OCI-LY1 (cell line): Measurements from ENCODE around the gene C20orf173.

Experiments
- H2AFZ ChIP-seq: fragments of 200-600 bp; sonication (generic), shearing (Covaris generic); 2 replicates; pipeline ENCODE4 v1.6.0; 2014; ENCODE audit warnings: antibody characterized with exemption, mild to moderate bottlenecking, low read length
- H3F3A ChIP-seq: fragments of 200-600 bp; sonication (generic), shearing (Covaris generic); 2 replicates; pipeline ENCODE4 v1.6.0; 2014; ENCODE audit warnings: mild to moderate bottlenecking, antibody characterized with exemption, low read length, moderate library complexity; ENCODE audit not compliant: insufficient read depth
- H3K27ac ChIP-seq: fragments of 200-600 bp; sonication (generic); 2 replicates; pipeline ENCODE4 v1.5.1; 2014; ENCODE audit warnings: low read length, mixed run types, mild to moderate bottlenecking, low read depth; ENCODE audit not compliant: poor library complexity, severe bottlenecking
- H3K27me3 ChIP-seq: fragments of 200-600 bp; sonication (generic); 2 replicates; pipeline ENCODE4 v1.6.0; 2014; ENCODE audit warnings: antibody characterized with exemption, mild to moderate bottlenecking, low read length, moderate library complexity; ENCODE audit not compliant: insufficient read depth
- H3K36me3 ChIP-seq: fragments of 200-600 bp; sonication (generic); 2 replicates; pipeline ENCODE4 v1.6.1; 2014; ENCODE audit warnings: mild to moderate bottlenecking, antibody characterized with exemption, low read length, moderate library complexity, mixed read lengths; ENCODE audit not compliant: insufficient read depth
- H3K4me1 ChIP-seq: fragments of 200-600 bp; sonication (generic); 2 replicates; pipeline ENCODE4 v1.5.1; 2014; ENCODE audit warnings: mild to moderate bottlenecking, low read length, moderate library complexity; ENCODE audit not compliant: insufficient read depth, severe bottlenecking
- H3K4me2 ChIP-seq: fragments of 200-600 bp; sonication (generic), shearing (Covaris generic); 2 replicates; pipeline ENCODE4 v1.6.1; 2014; ENCODE audit warnings: low read length
- H3K4me3 ChIP-seq: fragments of 200-600 bp; sonication (generic); 2 replicates; pipeline ENCODE4 v1.5.1; 2014; ENCODE audit warnings: low read length, low read depth, mild to moderate bottlenecking, mixed read lengths; ENCODE audit not compliant: poor library complexity, severe bottlenecking
- H3K79me2 ChIP-seq: fragments of 200-600 bp; shearing (Covaris generic); 2 replicates; pipeline ENCODE4 v1.6.1; 2016; ENCODE audit warnings: mixed run types, low read length, mixed read lengths; ENCODE audit not compliant: insufficient read depth
- H3K9ac ChIP-seq: fragments of 200-600 bp; sonication (generic), shearing (Covaris generic); 2 replicates; pipeline ENCODE4 v1.6.1; 2014; ENCODE audit warnings: mild to moderate bottlenecking, low read length, mixed read lengths
- H3K9me2 ChIP-seq: fragments of 200-600 bp; sonication (generic), shearing (Covaris generic); 2 replicates; pipeline ENCODE4 v1.6.1; 2014; ENCODE audit warnings: low read depth, mild to moderate bottlenecking, low read length, mixed read lengths
- H3K9me3 ChIP-seq: fragments of 200-600 bp; shearing (Covaris generic); 2 replicates; pipeline ENCODE4 v1.6.1; 2014; ENCODE audit warnings: low read length, mixed read lengths
- H4K20me1 ChIP-seq: fragments of 200-600 bp; sonication (generic), shearing (Covaris generic); 2 replicates; pipeline ENCODE4 v1.6.0; 2016; ENCODE audit warnings: mild to moderate bottlenecking, low read length; ENCODE audit not compliant: insufficient read depth
- CTCF ChIP-seq: fragments of 200-600 bp; sonication (generic), shearing (Covaris generic); IDR thresholded peaks from 2 replicates; pipeline ENCODE4 v1.5.1; 2017; ENCODE audit warnings: mild to moderate bottlenecking, antibody characterized with exemption, low read length, moderate library complexity, mixed read lengths
- EZH2 ChIP-seq: fragments of 200-600 bp; sonication (generic), shearing (Covaris generic); IDR thresholded peaks from 2 replicates; pipeline ENCODE4 v1.8.0; 2017; ENCODE audit warnings: borderline replicate concordance, mixed run types, mild to moderate bottlenecking, antibody characterized with exemption, low read length, moderate library complexity, mixed read lengths

Gene C20orf173

GRCh38 chr20:35490736-35491181 is 38.7 kb downstream of the C20orf173 start:
- Histone ChIP-seq H3K4me1 (peaks cover 32% of the 10 kb centered on the region), H3K9me3 (no peaks in the 10 kb centered on the region), H3K9me2 (no peaks in the 10 kb centered on the region), H4K20me1 (no peaks in the 10 kb centered on the region), H3F3A (no peaks in the 10 kb centered on the region), H2AFZ (peak overlapping the region; percentile 53), H3K27me3 (no peaks in the 10 kb centered on the region), H3K36me3 (peaks cover 61% of the 10 kb centered on the region), H3K9ac (peak overlapping the region; percentile 100), H3K79me2 (peaks cover 6% of the 10 kb centered on the region), H3K4me2 (peak overlapping the region; percentile 100), H3K27ac (peak overlapping the region; percentile 71), H3K4me3 (peak overlapping the region; percentile 97)
- TF ChIP-seq CTCF = no peak
- TF ChIP-seq EZH2 = no peak

DNA sequence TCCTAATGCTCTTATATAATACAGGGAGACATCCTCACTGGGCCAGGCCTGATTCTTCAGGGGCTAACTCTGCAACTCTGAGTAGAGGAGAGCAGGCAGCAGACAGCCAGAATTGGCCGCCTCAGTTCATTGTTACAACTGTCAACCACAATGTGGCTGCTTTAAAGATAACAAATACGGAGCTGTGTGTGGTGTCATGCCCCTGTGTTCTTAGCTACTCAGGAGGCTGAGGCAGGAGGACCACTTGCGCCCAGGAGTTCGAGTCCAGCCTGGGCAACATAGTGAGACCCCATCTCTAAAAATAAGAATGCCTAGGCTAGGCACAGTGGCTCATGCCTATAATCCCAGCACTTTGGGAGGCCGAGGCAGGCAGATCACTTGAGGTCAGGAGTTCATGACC is 39.7 kb downstream of the C20orf173 start:
- no peaks in the 10 kb centered on the region for H3F3A ChIP-seq
- no peak overlapping the region for H2AFZ ChIP-seq
- no peak overlapping the region; the same call in 1 of the 2 replicates for H3K9ac ChIP-seq
- peaks cover 57% of the 10 kb centered on the region for H3K36me3 ChIP-seq
- peaks cover 6% of the 10 kb centered on the region for H3K79me2 ChIP-seq
- H3K4me2 ChIP-seq = peak overlapping the region; percentile 100
- H3K4me1 ChIP-seq = peaks cover 32% of the 10 kb centered on the region
- TF ChIP-seq EZH2 = no peak
- TF ChIP-seq CTCF = no peak
- peak overlapping the region; percentile 97 for H3K4me3 ChIP-seq
- H3K9me3 ChIP-seq = no peaks in the 10 kb centered on the region
- peak overlapping the region; percentile 71 for H3K27ac ChIP-seq
- no peaks in the 10 kb centered on the region for H3K9me2 ChIP-seq
- H3K27me3 ChIP-seq = no peaks in the 10 kb centered on the region
- no peaks in the 10 kb centered on the region for H4K20me1 ChIP-seq

- H3K79me2 ChIP-seq = peaks cover 6% of the 10 kb centered on the region
- H3K4me3 ChIP-seq = no peak overlapping the region
- H3K27me3 ChIP-seq = no peaks in the 10 kb centered on the region
- H3K9me2 ChIP-seq = no peaks in the 10 kb centered on the region
- H3K4me2 ChIP-seq = no peak overlapping the region
- peaks cover 6% of the 10 kb centered on the region for H3K9me3 ChIP-seq
- H3K36me3 ChIP-seq = peaks cover 53% of the 10 kb centered on the region
- peaks cover 32% of the 10 kb centered on the region for H3K4me1 ChIP-seq
- TF ChIP-seq CTCF = no peak
- TF ChIP-seq EZH2 = no peak
- H2AFZ ChIP-seq = no peak overlapping the region
- no peaks in the 10 kb centered on the region for H3F3A ChIP-seq
- H3K9ac ChIP-seq = no peak overlapping the region
- H4K20me1 ChIP-seq = no peaks in the 10 kb centered on the region
- no peak overlapping the region for H3K27ac ChIP-seq
These were observed 42.0 kb downstream of the C20orf173 start for GRCh38 chr20:35487479-35487878.
